Measurements from ENCODE around the gene SECISBP2. TPM values are rescaled to one million over a fixed set of nuclear protein-coding genes. Genes with fewer than 3 reads are reported as not detected.
A peak's percentile ranks its signal among the peaks of the same experiment; 100 is the strongest.

Gene SECISBP2
- total RNA-seq, 1 experiment from 2014 or later, result 33.2 TPM

DNA sequence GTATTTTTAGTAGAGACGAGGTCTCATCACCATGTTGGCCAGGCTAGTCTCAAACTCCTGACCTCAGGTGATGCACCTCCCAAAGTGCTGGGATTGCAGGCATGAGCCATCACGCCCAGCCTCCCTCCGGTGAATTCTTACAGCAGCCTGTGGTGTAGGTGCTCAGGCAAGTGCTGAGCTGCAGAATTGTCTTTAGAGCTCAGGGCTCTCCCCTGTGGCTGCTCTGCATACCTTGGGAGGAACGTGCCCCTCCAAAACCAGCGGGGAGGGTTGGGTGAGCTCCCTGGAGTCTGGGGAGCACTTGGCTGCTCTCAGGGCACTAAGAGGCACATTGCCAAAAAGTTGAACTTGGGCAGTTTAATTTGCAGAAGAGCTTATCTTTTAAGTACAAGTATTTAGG is 29.4 kb downstream of the SECISBP2 start:
- no peak for DNase-seq (ENCODE audit: low spot score)

DNA sequence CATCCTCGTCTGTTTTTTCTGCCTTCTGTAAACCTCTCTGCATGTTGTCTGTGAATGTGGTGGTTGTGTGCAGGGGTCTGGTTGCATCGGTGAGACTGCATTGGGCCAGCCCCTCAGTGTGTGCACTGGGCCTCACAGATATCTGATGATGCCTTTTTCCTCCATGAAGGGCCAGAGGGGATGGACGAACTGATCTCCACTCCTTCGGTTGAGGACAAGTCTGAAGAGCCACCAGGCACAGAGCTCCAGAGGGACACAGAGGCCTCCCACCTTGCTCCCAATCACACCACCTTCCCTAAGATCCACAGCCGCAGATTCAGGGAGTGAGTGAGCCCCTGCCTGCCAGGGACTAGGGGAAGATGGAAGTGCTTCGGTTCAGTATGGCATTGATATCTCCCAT is 31.3 kb downstream of the SECISBP2 start:
- DNase-seq (ENCODE audit: low spot score), result no peak

DNA sequence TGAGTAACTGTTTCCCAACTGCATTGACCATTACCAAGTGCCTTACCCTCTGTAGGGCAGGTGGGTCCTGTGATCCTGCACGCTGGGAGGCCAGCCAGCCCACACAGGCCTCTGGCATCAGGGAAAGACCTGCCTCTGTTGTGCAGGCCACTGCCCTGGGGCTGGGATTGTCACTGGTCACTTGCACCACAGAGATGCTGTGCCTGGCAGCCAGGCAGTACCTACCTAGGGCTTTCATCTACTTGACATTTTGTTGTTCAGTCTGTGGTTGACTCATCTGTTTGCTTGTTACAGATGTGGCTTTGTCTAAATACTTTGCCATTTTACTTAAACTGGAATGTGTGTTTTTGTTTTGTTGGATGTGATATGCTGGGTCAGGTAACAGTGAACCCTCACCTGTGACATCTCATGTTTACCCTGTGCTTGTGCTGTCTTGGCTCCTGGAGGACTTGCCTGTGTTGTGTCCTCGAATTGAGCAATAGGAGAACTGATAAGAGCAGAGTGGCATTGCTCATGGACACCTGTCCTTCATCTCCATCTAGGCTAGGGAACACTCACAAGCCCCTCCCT is 32.8 kb downstream of the SECISBP2 start:
- no peak for DNase-seq (ENCODE audit: low spot score)

DNA sequence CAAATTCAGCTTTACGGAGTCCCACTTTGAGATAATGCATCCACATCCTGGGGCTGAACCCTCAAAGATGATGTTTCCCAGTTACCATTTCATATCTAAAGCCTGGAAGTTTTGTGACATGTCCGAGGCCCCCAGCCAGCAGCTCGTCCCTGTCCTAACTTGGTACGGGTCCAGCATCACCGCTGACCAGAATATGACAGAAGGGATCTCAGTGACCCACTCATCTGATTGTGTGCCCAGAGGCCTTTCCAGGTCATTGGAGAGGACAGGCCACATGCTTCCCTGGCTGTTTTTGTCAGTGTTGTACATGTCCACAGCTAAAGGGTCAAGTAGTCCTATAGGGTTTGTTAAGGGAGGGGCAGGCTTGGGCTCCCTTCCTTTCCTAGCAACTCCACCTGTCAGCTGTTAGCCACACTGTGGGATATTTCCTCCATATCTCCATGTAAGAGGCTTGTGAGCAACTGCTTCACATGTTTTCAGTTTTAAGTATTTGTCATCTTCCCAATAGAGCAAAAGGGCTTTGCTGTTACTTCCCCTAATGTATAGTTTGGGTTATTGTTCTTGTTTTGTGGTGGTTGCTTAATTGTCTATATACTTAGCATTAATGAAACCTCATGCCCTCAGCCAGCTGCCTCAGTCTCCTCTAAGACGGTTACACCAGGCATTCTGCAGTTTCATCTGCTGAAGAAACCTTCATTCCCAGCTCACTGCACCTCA is 33.4 kb downstream of the SECISBP2 start:
- no peak for DNase-seq (ENCODE audit: low spot score)

DNA sequence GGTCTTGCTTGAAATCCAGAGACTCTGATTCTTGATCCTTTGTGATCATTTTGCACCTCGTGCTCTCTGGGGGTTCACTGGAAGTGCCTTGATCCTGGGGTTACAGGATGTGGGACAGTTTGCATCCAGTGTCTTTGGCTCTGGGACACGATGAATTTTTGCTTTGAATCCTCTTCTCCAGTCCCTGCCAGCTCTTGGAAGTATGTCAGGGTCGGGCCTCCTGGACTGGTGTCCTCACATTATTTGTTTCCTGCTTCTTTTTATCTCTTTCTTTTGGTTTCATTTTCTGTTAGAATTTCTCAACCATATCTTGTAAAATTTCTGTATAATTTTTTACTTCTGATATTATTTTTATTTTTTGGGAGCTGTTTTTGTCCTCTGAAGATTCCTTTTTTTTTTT is 34.2 kb downstream of the SECISBP2 start:
- DNase-seq (ENCODE audit: low spot score), result no peak

DNA sequence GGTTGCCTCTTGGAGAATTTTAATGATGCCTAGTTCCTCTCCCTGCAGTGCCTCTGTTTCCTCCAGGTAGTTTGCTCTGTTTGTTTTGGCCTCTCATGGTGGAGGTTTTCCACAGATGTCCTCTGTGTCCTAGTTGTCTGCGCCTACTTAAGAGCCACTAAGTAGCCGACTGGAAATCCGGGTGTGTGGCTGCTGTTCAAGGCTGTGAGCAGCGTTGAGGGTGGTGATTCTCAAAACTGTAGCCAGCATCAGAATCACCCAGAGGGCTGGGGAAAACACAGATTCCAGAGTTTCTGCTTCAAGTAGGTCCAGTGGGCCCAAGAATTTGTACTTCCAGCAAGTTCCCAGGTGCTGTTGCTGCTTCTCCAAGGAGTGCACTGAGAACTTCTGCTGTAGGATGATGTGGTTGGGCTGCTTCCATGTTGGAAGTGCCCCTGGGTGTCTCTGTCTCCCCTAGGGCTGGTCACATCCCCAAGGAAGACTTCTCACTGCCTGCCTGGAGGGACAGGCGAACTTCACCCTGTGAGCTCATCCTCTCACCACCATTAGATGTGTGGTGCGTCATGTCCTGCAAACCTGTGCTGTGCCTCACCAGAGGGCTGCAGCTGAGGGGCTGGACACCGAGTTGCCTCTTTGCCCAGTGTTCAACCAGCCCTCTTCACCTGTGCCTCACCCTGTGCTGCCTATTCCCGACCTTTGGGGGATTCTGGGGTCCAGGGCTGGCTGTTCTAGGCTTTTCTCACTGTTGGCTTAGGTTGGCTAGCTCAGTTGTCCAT is 34.8 kb downstream of the SECISBP2 start:
- DNase-seq (ENCODE audit: low spot score), result no peak

DNA sequence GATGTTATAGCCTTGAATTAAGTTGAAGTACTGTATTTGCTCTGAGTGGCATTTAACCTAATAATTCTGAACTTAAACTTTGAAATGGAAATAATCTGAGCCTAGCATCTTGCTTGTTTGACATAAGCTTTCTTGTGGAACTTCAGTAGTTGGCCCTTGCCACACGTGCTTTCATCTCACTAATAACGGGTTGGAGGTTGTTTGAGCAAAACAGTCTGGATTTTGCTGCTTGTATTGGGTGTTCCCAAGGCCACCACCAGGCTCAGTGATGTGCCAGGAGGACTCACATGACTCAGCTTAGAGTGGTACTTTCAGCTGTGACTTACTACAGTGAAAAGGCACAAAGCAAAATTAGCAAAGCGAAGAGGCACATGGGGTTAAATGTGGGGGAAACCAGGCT is 35.7 kb downstream of the SECISBP2 start:
- DNase-seq (ENCODE audit: low spot score), result no peak

DNA sequence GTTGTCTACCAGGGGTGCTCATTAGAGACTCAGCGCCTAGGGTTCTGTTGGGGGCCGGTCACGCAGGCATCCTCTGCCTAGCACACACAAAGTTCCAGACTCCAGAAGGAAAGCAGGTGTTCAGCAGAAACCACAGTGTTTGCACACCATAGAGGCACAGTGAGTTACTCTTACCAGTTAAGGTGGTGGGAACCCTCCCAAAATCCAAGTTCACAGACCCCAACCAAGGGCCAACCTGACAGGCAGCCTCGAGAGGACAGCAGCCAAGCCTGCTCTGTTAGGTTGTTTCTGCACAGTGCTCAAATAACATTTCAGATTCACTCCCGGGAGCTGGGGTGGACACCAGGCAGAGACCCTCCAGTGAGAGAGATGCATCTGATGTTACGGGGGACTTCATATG is 36.2 kb downstream of the SECISBP2 start:
- no peak for DNase-seq (ENCODE audit: low spot score)

DNA sequence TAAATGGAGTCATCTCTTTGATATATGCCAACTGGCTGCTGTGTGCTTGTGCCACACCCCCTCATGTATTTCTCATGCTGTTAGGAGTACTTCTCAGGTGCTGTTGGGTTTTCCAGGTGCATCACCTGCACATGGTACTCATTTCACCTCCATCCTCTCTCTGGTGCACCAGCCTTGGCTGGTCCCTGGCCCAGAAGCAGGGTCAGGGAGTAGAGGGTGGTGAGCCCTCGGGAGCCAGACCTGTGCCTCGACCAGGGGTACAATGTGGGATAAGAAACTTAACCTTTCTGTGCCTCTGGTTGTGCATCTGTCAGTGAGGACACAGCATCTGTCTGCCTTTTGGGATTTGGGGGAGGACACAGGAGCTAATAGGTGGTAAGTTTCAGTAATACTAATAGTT is 38.5 kb downstream of the SECISBP2 start:
- no peak for DNase-seq (ENCODE audit: low spot score)

DNA sequence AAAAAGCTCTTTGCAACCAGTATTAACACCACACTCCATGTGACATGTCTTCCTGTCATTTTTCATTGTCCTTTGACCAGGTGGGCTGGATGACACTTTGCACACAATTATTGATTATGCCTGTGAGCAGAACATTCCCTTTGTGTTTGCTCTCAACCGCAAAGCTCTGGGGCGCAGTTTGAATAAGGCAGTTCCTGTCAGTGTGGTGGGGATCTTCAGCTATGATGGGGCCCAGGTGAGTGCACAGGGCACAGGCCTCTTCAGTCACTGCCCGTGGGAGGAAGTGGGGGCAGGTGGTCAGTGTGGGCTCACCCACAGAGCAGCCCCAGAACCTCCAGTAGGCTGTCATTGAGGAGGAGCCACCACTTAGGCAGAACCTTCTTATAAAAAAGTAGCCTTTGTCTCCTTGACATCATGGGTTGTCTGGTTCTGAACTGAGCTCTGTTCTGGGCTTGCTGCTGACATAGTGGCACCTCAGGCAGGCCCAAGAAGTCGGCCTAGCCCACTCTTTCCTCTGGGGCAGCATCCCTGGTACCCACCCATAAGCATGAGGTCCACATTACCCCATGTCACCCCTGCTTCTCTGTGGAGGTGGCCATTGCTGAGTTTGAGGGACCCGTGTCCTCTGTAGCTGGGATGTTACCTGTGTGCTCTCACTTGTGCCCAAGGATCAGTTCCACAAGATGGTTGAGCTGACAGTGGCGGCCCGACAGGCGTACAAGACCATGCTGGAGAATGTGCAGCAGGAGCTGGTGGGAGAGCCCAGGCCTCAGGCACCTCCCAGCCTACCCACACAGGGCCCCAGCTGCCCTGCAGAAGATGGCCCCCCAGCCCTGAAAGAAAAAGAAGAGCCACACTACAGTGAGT is 39.3 kb downstream of the SECISBP2 start:
- DNase-seq (ENCODE audit: low spot score), result no peak

DNA sequence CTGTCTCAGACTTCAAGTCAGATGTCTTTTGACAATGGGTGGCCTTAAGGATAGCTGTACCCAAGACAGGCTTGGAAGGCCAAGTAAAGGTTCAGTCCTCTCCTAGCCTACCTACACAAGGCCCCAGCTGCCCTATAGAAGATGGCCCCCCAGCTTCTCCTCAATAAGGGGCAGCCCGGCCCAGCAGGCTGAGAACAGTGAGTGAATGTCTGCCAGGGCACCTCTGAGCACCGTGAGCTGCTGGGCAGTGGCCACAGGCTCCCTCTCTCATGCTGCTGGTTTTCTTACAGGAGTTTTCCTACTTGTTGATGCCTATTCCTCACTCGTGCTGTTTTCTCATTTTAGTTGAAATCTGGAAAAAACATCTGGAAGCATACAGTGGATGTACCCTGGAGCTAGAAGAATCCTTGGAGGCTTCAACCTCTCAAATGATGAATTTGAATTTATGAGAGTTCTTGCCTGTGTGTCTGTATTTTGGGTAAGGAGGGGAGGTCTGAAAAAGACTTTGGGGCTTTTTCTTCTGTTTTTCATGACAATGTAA is 40.1 kb downstream of the SECISBP2 start:
- DNase-seq (ENCODE audit: low spot score), result no peak

DNA sequence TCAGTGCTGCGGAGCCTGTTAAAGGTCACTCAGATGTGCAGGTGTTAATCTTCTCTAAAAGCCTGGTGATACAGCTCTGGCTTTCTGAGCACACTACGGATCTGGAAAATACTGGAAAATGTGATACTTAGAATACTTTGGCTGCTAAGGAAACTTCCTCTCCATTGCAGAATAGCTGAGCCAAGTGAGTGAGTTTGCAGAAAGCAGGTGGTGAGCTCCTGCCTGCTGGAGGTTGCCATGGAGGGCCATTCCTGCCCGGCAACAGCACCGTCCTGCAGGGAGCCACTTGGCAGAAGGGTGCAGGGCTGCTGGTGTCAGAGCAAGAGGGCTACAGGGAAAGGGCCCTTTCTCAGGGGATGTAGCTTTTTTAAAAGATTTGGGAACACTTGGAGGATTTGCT is 40.7 kb downstream of the SECISBP2 start:
- peak; percentile 20 for DNase-seq (ENCODE audit: low spot score)

DNA sequence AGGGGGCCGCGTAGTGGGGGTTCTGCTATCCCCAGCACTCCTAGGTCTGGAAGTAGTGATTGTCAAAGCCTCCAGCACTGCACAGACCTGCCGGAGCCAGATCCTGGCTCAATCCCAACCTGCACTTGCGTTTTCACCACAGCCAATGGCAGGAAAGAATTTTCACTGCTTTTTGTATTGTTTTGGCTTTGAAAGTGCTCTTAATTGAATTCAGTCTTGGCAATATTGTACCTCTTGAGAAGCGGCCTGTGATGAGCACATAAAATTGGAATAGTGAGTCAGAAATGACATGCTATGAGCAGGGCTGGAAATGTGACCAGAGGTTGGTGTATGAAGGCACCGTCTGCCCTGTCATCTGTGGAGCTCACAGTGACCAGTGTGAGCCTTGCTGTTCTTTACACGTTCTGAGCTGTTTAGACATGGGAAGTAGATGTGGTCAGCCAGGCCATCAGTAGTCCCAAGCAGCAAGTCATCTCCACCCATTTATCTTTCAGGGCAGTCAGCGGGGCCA is 41.5 kb downstream of the SECISBP2 start:
- no peak for DNase-seq (ENCODE audit: low spot score)

DNA sequence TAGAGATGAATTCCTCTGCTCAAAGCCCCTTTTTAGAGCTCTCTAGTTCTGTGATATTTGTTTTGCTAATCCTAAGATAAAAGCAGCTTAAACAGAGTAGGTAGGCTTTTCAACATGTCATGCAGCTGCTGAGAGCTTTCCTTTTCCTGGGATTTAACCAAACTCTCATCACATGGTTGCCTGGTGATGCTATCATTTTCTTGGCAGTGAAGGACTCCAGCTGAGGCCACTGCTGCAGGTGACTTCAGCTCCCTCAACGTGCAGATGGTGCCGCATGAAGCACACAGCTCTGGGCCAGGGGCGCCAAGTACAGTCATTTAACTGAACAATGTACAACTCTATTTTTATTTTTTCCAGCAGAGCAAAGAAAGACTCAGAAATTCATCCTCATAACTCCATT is 42.2 kb downstream of the SECISBP2 start:
- DNase-seq (ENCODE audit: low spot score), result no peak

DNA sequence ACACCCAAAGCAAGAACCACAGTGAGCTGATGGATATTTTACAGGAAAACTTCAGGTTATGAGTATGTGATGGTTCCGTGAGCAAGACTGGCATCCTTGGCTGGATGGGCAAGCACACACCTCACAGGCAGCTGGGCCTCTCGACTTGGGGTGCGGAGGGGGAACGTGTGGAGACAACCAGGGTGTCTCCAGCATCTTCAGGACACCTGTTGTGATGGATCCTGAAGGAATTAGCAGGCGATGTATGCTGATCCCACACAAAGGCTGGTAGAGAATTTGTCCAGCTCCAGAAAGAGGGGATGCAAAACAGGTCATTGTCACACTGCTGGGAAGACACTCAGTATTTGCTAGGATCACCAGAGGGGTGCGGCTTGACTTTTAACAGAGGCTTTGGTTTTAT is 42.7 kb downstream of the SECISBP2 start:
- DNase-seq (ENCODE audit: low spot score), result no peak

DNA sequence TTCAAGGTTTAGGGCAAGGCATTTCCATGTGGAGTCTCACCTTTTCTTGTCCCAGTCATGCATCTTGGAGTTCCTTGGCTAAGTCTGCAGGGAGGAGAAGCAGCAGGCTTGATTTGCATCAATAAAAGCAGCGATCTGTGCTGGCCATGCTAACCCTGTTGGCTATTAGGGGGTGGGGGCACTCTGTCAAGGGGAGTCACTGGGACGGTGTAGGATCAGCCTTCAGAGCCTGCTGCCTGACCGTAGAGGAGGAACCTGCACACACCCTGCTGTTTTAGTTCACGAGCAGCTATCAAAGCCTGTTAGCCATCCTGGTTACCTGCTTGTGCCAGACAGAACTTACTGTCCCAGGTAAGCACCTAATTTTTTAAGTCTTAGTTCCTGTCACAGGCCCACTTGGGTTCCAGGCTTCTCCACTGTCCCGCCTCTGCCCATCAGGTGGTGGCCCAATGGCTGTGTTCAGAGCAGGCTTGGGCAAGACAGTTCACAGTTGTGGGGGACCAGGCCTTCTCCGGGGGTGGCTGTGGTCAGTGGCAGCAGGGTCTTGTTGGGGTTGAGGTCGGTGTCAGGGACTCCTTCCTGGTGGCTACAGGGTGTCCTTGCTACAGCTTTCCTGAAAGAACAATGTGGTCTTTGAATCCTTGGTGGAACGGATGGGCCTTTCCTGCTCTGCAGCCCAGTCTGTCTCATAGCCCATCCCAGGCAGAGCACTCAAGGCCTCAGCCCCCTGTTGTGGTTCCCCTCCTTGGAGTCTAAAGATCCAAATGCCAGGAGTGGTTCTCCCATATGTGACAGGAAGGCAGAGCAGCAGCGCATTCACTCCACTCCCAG is 43.7 kb downstream of the SECISBP2 start:
- DNase-seq (ENCODE audit: low spot score), result no peak

DNA sequence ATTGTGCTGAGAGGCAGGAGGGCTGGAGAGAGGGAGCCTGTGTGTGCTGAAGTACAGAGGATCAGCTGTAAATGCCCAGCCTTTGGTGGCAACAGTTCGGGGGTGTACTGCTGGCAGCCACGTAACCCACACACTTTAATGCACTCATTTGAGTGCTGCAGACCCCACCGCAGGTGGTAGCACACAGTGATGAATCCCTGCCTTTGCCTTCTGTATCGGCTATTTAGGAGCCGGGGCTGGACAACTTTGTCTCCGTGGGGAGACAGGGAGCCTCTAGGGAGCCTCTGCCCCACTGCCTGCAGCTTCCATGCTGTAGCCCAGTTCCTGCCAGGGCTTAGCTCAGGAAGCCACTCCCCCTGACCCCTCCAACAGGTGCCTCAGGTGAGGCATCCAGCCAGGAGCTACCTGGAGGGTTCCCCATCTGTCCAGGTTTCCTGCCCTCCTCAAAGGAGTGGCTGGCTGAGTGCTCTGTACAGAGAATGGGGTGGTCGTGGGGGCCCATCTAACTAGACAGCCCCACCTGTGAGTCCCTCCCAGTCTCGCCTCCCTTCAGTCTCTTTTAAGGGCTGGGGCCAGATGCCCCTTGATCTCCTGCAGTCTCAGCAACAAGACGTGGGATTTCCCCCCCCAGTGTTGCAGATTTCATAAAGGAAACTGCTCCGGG is 44.5 kb downstream of the SECISBP2 start:
- DNase-seq (ENCODE audit: low spot score), result no peak

DNA sequence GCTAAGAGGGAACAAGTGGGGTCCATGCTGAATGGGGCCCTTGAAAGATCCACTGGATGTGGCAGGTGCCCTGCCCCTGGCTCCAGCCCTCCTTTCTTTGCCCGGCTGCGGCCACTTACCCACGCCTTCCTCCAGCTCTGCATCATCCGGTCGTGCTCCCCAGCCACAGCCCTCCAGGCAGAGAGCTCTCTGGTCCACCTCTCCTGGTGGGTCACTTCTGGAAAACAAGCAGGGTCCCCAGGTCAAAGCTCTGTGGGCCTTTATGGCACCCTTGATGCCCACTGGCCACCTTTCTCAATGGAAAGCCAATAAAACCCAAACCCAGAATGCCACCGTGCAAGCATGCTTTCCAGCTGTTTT is 45.0 kb downstream of the SECISBP2 start:
- no peak for DNase-seq (ENCODE audit: low spot score)

DNA sequence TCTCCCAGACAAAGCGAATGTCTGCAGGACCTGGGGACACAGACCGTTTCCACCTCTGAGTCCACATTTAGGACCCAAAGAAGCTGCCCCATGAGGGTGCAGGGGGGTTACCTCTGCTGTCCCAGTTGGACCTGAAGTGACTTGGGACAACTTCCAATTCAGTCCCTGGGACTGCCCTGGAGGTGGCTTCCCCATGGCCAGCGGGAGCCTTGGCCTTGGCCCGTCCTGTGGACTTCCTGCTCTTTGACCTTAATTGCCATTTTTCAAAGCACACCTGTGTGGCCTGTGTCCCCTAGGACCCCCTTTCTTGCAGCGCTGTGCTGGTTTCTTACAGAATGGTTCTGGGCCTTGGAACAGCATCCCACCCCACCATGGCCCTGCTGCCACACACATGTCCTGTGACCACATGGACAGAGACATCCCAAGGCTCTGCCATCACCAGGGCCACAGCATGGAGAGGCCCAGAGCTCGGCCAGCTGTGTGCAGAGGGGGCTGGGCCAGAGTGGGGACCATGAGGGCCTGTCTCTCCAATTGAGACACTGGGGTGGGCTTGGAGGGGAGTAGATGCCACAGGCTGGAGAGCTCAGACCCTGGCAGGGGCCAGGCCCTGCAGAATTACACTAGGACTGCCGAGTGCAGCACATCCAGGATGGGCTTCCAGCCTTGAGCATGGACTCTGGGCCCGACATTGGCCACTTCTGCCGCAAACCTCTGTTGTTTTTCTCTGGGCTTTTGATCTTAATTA is 45.8 kb downstream of the SECISBP2 start:
- no peak for DNase-seq (ENCODE audit: low spot score)

All from A172 (cell line).